BJ (cell line): Measurements from ENCODE around the gene SLC2A13. TPM values are rescaled to one million over a fixed set of nuclear protein-coding genes. Genes with fewer than 3 reads are reported as not detected.

Experiments used
- CTCF ChIA-PET: fragments of 350-600 bp; formaldehyde crosslinking; extraction: SDS; loops from one replicate; lab custom pipeline; 2021; ENCODE audit warnings: antibody characterized with exemption, inconsistent platforms; lab: Yijun Ruan, JAX
- POLR2A ChIA-PET: fragments of 300-600 bp; sonication (Branson Sonifier 250); formaldehyde crosslinking; extraction: SDS; loops from one replicate; lab custom pipeline; 2021; ENCODE audit warnings: antibody characterized with exemption; lab: Charles Lee
- DNase-seq: peaks from one replicate; pipeline ENCODE4 v3.0.0-alpha.2; 2011; ENCODE audit warnings: low read depth
- H3K27me3 ChIP-seq: 2 replicates; pipeline ENCODE4 v1.6.0; 2011; ENCODE audit warnings: low read length; ENCODE audit not compliant: control insufficient read depth, insufficient read depth
- H3K36me3 ChIP-seq: 2 replicates; pipeline ENCODE4 v1.5.1; 2011; ENCODE audit warnings: low read length; ENCODE audit not compliant: control insufficient read depth, insufficient read depth
- H3K4me3 ChIP-seq: 2 replicates; pipeline ENCODE4 v1.5.1; 2011; ENCODE audit warnings: low read depth, mild to moderate bottlenecking, control low read depth, low read length
- CTCF ChIP-seq: IDR thresholded peaks from 2 replicates; pipeline ENCODE4 v1.5.1; 2011; ENCODE audit warnings: low read depth, mild to moderate bottlenecking, control low read depth, inconsistent platforms, low read length, moderate library complexity; ENCODE audit not compliant: insufficient read depth
- polyA plus RNA-seq: library from polyadenylated mRNA; depleted of rRNA; stranded (reverse); fragments of >200 nt; gene quantifications from 2 replicates; pipeline ENCODE4 v1.2.3, GENCODE V29; 2011

SLC2A13 gene
- polyA plus RNA-seq, 1 experiment = 1.2 TPM

DNA sequence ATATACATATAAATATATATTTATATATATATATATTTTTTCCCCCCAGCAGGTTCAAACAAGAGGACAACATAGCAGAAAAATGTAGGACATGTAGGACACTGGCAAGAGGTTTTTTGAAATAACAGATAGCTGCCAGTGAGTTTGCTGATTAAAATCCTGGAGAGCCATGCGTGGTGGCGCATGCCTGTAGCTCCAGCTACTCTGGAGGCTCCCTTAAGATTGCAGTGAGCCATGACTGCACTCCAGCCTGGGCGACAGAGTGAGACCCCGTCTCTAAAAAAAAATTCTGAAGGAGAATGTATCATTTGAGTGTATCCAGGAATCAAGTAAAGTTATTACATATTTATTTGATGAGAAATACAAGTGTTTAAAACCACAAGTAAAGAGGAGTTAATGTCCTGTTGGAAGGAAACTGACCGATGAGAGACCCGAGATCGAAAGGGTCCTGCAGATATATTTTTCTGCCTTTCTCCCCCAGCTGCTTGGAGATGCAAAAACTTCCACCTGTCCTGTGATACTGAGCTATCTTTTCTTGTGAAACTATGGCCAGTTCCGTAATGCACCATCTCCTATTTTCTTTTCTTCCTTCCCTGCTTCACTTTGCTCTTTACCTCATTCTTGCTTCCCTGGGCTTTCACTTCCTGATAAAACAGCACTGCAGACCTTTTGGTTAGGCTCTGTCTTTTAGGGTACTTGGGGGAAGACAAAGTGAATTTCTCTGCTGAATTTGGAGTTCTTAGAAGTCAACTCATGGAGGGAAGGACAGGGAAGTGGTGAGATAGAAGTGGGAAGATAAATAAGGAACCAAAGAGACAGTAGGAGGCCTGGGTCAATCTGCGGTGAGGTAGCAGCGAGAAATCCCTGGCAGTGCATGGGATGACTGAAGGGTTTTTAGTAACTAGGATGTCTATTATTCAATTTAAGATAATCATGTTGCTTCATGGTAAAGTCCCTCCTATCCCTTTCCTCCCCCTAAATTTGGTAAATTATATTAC lies 41.2 kb upstream of the SLC2A13 start:
- DNase-seq = no peak
- no peaks in the 10 kb centered on the region for H3K27me3 ChIP-seq
- POLR2A ChIA-PET = no interaction called here
- TF ChIP-seq CTCF = no peak
- CTCF ChIA-PET = interaction anchor here (1.0 to 1.1 kb wide), 2 partner anchors 9 to 11 kb away, joined by 3 read pairs; no protein-coding TSS in a partner anchor
- H3K4me3 ChIP-seq = no peak overlapping the region
- no peaks in the 10 kb centered on the region for H3K36me3 ChIP-seq

DNA sequence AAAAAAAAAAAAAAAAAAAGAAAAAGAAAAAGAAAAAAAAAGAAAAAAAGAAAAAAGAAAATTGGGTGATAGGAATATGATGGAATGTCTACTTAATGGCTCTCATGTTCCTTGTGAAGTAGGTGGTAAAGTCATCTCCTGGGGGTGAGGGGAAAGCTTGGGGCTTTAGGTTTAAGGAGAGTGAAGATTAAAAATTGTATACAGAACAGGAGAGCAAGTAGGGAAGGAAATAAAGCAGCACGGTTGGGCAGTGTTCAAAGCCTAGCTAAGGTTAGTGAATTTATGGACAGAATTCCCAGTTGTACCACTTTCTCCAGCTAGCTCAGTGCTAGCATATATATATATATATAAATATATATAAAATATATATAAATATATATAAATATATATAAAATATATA lies 40.0 kb upstream of the SLC2A13 start:
- no peak for TF ChIP-seq CTCF
- no peak overlapping the region for H3K4me3 ChIP-seq
- H3K36me3 ChIP-seq = no peaks in the 10 kb centered on the region
- H3K27me3 ChIP-seq = no peaks in the 10 kb centered on the region
- CTCF ChIA-PET = interaction anchor here (0.6 kb wide), 1 partner anchor 13 kb away, joined by 3 read pairs; no protein-coding TSS in a partner anchor
- POLR2A ChIA-PET = no interaction called here
- DNase-seq = no peak

DNA sequence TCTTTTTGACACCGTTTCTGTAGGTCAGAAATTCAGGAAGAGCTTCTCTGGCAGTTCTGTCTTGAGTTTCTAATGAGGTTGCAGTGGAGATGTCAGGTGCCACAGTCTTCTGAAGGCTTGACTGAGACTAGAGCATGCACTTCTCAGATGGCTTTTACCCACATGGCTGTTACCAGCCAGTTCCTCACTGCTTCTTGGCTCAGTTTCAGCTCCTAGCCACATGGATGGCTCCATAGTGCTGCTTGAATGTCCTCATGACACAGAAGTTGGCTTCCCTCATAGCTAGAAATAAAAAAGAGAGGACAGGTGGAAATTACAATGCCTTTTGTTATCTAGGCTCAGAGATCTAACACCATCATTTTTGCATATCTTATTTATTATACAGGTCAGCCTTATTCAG lies 38.1 kb upstream of the SLC2A13 start:
- no peak overlapping the region for H3K4me3 ChIP-seq
- no peak for DNase-seq
- no peaks in the 10 kb centered on the region for H3K36me3 ChIP-seq
- no peaks in the 10 kb centered on the region for H3K27me3 ChIP-seq
- ChIA-PET POLR2A (no interaction called here), CTCF (interaction anchor here (1.5 kb wide), 1 partner anchor 17 kb away, joined by 4 read pairs; no protein-coding TSS in a partner anchor)
- no peak for TF ChIP-seq CTCF

DNA sequence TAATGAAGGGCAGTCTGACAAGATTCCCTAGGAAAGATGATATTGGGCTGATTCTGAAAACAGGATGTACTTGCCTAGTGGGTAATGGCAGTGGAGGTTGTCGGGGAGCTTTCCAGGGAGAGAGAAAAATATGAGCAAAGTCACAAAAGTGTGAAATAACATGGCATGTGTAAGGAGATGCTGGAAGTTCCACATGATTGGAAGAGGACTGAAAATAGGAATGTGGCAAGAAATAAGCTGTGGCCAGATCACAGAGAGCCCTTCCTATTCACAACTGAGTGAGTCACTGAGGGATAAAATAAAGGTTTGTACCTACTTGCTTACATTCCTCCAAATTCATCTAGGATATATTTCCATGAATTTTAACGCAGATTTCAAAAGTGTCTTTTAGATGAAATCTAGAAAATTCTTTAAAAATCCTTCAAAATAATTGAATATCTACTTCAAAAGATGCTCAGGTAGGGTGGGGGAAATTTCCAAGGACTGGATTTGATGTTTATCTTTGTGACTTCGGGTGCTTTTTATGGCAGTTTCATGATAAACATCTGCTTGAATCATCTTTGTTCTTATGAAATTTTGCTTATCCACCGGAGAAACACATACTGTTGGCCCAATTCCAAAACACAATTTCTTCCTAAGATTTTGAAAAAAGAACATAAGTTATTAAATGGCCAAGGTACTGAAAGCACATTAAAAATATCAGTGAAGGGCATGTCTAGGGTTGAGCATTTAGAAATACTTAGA lies 36.3 kb upstream of the SLC2A13 start:
- no peak for TF ChIP-seq CTCF
- POLR2A ChIA-PET = no interaction called here
- Histone ChIP-seq H3K4me3 (no peak overlapping the region), H3K27me3 (no peaks in the 10 kb centered on the region), H3K36me3 (no peaks in the 10 kb centered on the region)
- DNase-seq = no peak
- CTCF ChIA-PET = no interaction called here

DNA sequence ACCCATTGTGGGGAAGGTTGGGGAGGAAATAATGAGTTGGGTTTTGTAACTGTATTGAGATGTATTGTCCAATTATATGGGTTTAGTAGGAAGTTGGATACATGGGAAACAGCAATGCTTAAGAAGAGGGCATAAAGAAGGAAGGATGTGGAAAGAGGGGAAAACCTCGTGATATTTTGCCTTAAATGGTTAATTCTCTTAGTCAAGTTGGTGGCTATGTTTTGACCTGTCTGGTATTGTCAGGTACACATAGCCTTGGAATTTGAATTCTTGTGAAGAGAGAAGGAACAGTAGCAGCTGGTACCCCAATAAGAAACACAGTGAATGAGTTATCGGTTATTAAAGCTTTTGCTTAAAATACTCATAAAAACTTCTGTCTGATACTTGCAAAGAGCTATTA lies 32.6 kb upstream of the SLC2A13 start:
- CTCF ChIA-PET = interaction anchor here (1.5 kb wide), 1 partner anchor 31 kb away, joined by 4 read pairs; no protein-coding TSS in a partner anchor

More for the DNA sequence above, 32.6 kb upstream of the SLC2A13 start:
- Histone ChIP-seq H3K36me3 (no peaks in the 10 kb centered on the region), H3K27me3 (no peaks in the 10 kb centered on the region), H3K4me3 (no peak overlapping the region)
- no peak for TF ChIP-seq CTCF
- POLR2A ChIA-PET = no interaction called here
- no peak for DNase-seq
